ENCODE measurements around the gene SLC16A1.
A peak's percentile ranks its signal among the peaks of the same experiment; 100 is the strongest.

The SLC16A1 gene

GRCh38 chr1:112937495-112937894 lies 18.5 kb downstream of the SLC16A1 start:
- Histone ChIP-seq H3K27ac (replicated peaks) (no peak overlapping the region), H3K4me3 (replicated peaks; ENCODE audit: insufficient read depth, low read length) (no peak overlapping the region), H3K27me3 (ENCODE audit: insufficient read depth, poor library complexity, severe bottlenecking) (no peaks in the 10 kb centered on the region)
- no peak for DNase-seq (ENCODE audit: low read depth in 1 of 2, low spot score in 1 of 2)
- no peak for TF ChIP-seq CTCF (IDR thresholded peaks at IDR 0.05; ENCODE audit: insufficient read depth, low read length)
- TF ChIP-seq SPI1 (IDR thresholded peaks at IDR 0.05; ENCODE audit: borderline replicate concordance, low read depth): no peak

GRCh38 chr1:112937070-112937469 lies 18.9 kb downstream of the SLC16A1 start:
- DNase-seq (ENCODE audit: low read depth in 1 of 2, low spot score in 1 of 2): no peak
- Histone ChIP-seq H3K27ac (replicated peaks) (0 out of 2 replicates have a peak overlapping the region, but pooled peaks have one; percentile 5), H3K4me3 (replicated peaks; ENCODE audit: insufficient read depth, low read length) (no peak overlapping the region), H3K27me3 (ENCODE audit: insufficient read depth, poor library complexity, severe bottlenecking) (no peaks in the 10 kb centered on the region)
- no peak for TF ChIP-seq SPI1 (IDR thresholded peaks at IDR 0.05; ENCODE audit: borderline replicate concordance, low read depth)
- no peak for TF ChIP-seq POLR2AphosphoS5 (IDR thresholded peaks at IDR 0.05; ENCODE audit: low read depth)
- TF ChIP-seq CTCF (IDR thresholded peaks at IDR 0.05; ENCODE audit: insufficient read depth, low read length): no peak
- no peak for TF ChIP-seq REST (IDR thresholded peaks at IDR 0.05; ENCODE audit: insufficient replicate concordance, low read depth)
- TF ChIP-seq GABPA (IDR thresholded peaks at IDR 0.05; ENCODE audit: low read depth): no peak

- no peak overlapping the region for H3K4me3 ChIP-seq (replicated peaks; ENCODE audit: insufficient read depth, low read length)
- H3K27ac ChIP-seq (replicated peaks): no peak overlapping the region; the same call in 1 of the 2 replicates
These were observed 20.4 kb downstream of the SLC16A1 start for GRCh38 chr1:112935461-112936111.

More at GRCh38 chr1:112935461-112936111, 20.4 kb downstream of the SLC16A1 start:
- H3K27me3 ChIP-seq (ENCODE audit: insufficient read depth, poor library complexity, severe bottlenecking): no peaks in the 10 kb centered on the region
- DNase-seq (ENCODE audit: low read depth in 1 of 2, low spot score in 1 of 2): no peak
- TF ChIP-seq CTCF (IDR thresholded peaks at IDR 0.05; ENCODE audit: insufficient read depth, low read length) (no peak), POLR2AphosphoS5 (IDR thresholded peaks at IDR 0.05; ENCODE audit: low read depth) (no peak), REST (IDR thresholded peaks at IDR 0.05; ENCODE audit: insufficient replicate concordance, low read depth) (no peak), SPI1 (IDR thresholded peaks at IDR 0.05; ENCODE audit: borderline replicate concordance, low read depth) (no peak), GABPA (IDR thresholded peaks at IDR 0.05; ENCODE audit: low read depth) (no peak)
